HL-60 (cell line): ENCODE results near the gene ZBTB2.

ENCODE experiments used
- GABPA ChIP-seq: IDR thresholded peaks from 2 replicates; pipeline ENCODE4 v1.6.1; 2012; ENCODE audit warnings: low read depth
- POLR2AphosphoS5 ChIP-seq: IDR thresholded peaks from 2 replicates; pipeline ENCODE4 v1.6.1; 2012; ENCODE audit warnings: low read depth
- REST ChIP-seq: IDR thresholded peaks from 2 replicates; pipeline ENCODE4 v1.6.1; 2012; ENCODE audit warnings: low read depth; ENCODE audit not compliant: insufficient replicate concordance
- SPI1 ChIP-seq: IDR thresholded peaks from 2 replicates; pipeline ENCODE4 v1.6.1; 2012; ENCODE audit warnings: low read depth, mild to moderate bottlenecking, borderline replicate concordance
- TF ChIP-seq, protein P1 (sequence below): IDR thresholded peaks from one replicate; pipeline ENCODE4 v1.5.1; 2011; ENCODE audit warnings: low read length, control low read depth, inconsistent platforms; ENCODE audit not compliant: insufficient read depth

- TF ChIP-seq, protein P1, sequence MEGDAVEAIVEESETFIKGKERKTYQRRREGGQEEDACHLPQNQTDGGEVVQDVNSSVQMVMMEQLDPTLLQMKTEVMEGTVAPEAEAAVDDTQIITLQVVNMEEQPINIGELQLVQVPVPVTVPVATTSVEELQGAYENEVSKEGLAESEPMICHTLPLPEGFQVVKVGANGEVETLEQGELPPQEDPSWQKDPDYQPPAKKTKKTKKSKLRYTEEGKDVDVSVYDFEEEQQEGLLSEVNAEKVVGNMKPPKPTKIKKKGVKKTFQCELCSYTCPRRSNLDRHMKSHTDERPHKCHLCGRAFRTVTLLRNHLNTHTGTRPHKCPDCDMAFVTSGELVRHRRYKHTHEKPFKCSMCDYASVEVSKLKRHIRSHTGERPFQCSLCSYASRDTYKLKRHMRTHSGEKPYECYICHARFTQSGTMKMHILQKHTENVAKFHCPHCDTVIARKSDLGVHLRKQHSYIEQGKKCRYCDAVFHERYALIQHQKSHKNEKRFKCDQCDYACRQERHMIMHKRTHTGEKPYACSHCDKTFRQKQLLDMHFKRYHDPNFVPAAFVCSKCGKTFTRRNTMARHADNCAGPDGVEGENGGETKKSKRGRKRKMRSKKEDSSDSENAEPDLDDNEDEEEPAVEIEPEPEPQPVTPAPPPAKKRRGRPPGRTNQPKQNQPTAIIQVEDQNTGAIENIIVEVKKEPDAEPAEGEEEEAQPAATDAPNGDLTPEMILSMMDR, result no peak
- TF ChIP-seq GABPA (no peak), POLR2AphosphoS5 (no peak), REST (no peak), SPI1 (no peak)
Measured at GRCh38 chr6:151409260-151409659, 17.9 kb upstream of the ZBTB2 start.
